ENCODE measurements around the gene EMID1. TPM values are rescaled to one million over a fixed set of nuclear protein-coding genes. Genes with fewer than 3 reads are reported as not detected.
"Not testable (repeated sequence)": the region's sequence is repeated elsewhere in the genome, so short reads cannot be mapped to it uniquely, and the experiment has no call there.

Gene EMID1
- polyA plus RNA-seq, 1 of the 3 experiments (the other 2 are of a cell fraction), result 1.1 TPM

- no peaks in the 10 kb centered on the region for H3F3A ChIP-seq (replicated peaks; ENCODE audit: insufficient read depth)
- no peaks in the 10 kb centered on the region for H3K4me1 ChIP-seq (ENCODE audit: control insufficient read depth in 1 of 2, insufficient read depth in 2 of 2, low read depth in 1 of 2, low read length in 1 of 2)
- TF ChIP-seq RXRA (IDR thresholded peaks at IDR 0.05; ENCODE audit: borderline replicate concordance, low read depth) (no peak), RAD21 (IDR thresholded peaks at IDR 0.05; ENCODE audit: low read length) (no peak), FOXJ3 (CRISPR knock-in tag; IDR thresholded peaks at IDR 0.05) (no peak), EP300 (IDR thresholded peaks at IDR 0.05; ENCODE audit: borderline replicate concordance in 1 of 2, low read depth in 1 of 2, low read length in 1 of 2) (no peak), TAF1 (IDR thresholded peaks at IDR 0.05; ENCODE audit: borderline replicate concordance, low read depth, low read length) (no peak), SMC3 (IDR thresholded peaks at IDR 0.05; ENCODE audit: low read depth, low read length) (no peak), NFIC (IDR thresholded peaks at IDR 0.05; ENCODE audit: borderline replicate concordance) (no peak)
- no peaks in the 10 kb centered on the region for H3K9me3 ChIP-seq
- no peak overlapping the region for H3K4me3 ChIP-seq (ENCODE audit: low read depth in 2 of 2, low read length in 1 of 2)
- no peak overlapping the region for H3K4me2 ChIP-seq
- no peaks in the 10 kb centered on the region for H3K27me3 ChIP-seq (ENCODE audit: insufficient read depth)
- peak; percentile 25 for DNase-seq
- no peaks in the 10 kb centered on the region for H3K79me2 ChIP-seq (ENCODE audit: insufficient read depth)
- WGBS (ENCODE audit: low lambda C conversion rate), result 71% methylated on average over 11 of the region's 13 CpGs
- H3K36me3 ChIP-seq (replicated peaks in 1 of 2; ENCODE audit: control insufficient read depth in 1 of 2, insufficient read depth in 2 of 2, low read length in 1 of 2), result no peaks in the 10 kb centered on the region
- H3K9me2 ChIP-seq, result no peaks in the 10 kb centered on the region
- H2AFZ ChIP-seq (ENCODE audit: low read depth), result no peak overlapping the region
- CTCF ChIA-PET, result interaction anchor here (0.6 to 1.9 kb wide), 5 partner anchors 10 to 28 kb away, joined by 3 to 9 read pairs (median 3); partner anchors contain the start of gene EMID1
- H4K20me1 ChIP-seq (ENCODE audit: insufficient read depth), result no peaks in the 10 kb centered on the region
- H3K27ac ChIP-seq (ENCODE audit: low read depth in 2 of 2, low read length in 1 of 2), result no peak overlapping the region
- POLR2A ChIA-PET, result interaction anchor here (0.9 kb wide), 1 partner anchor 28 kb away, joined by 3 read pairs; no protein-coding TSS in a partner anchor
- H3K9ac ChIP-seq, result no peak overlapping the region
These were observed 12.4 kb downstream of the EMID1 start for GRCh38 chr22:29217827-29218757.

DNA sequence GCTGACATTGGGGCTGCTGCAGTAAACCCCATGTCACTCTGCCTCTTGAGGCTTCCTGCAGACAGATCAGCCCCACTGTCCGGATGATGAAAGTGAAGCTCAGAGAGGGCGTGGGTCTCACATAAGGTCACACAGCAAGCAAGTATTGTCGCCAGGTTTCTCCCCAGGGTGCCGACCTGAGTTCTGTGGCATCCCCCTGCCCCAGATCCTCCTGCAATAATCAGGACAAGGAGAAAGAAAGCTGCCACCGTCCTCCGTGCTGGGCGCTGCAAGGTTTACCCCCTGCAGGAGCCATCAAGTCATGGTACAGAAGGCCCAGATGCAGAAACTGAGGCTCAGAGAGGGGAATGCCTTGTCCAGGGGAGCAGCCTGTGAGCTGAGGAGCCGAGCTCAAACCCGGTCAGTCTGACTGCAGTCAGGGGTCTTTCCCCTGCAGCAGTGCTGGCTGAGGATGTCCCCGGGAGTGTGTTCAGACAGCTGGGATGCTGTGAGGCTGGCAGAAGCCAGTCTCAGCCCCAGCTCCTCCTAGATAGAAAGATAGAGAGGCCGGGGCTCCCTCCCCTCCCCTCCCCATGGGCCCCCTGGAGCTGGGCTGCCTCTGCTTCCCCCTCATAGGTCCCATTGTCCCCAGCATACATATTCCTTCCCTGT is 13.2 kb downstream of the EMID1 start:
- ChIA-PET POLR2A (interaction anchor here (0.9 kb wide), 1 partner anchor 29 kb away, joined by 3 read pairs; no protein-coding TSS in a partner anchor), CTCF (interaction anchor here (0.7 to 1.9 kb wide), 5 partner anchors 14 to 27 kb away, joined by 3 to 9 read pairs (median 3); partner anchors contain the start of gene EMID1)
- Histone ChIP-seq H3K9ac (no peak overlapping the region), H3K4me2 (no peak overlapping the region), H3K27ac (ENCODE audit: low read depth in 2 of 2, low read length in 1 of 2) (no peak overlapping the region), H3K9me2 (no peaks in the 10 kb centered on the region), H3F3A (replicated peaks; ENCODE audit: insufficient read depth) (no peaks in the 10 kb centered on the region), H3K9me3 (no peaks in the 10 kb centered on the region), H3K4me3 (ENCODE audit: low read depth in 2 of 2, low read length in 1 of 2) (no peak overlapping the region), H3K27me3 (ENCODE audit: insufficient read depth) (no peaks in the 10 kb centered on the region), H4K20me1 (ENCODE audit: insufficient read depth) (no peaks in the 10 kb centered on the region), H3K4me1 (ENCODE audit: control insufficient read depth in 1 of 2, insufficient read depth in 2 of 2, low read depth in 1 of 2, low read length in 1 of 2) (no peaks in the 10 kb centered on the region), H3K36me3 (replicated peaks in 1 of 2; ENCODE audit: control insufficient read depth in 1 of 2, insufficient read depth in 2 of 2, low read length in 1 of 2) (no peaks in the 10 kb centered on the region), H2AFZ (ENCODE audit: low read depth) (no peak overlapping the region), H3K79me2 (ENCODE audit: insufficient read depth) (no peaks in the 10 kb centered on the region)
- TF ChIP-seq RFX5 (IDR thresholded peaks at IDR 0.05; ENCODE audit: low read length) (no peak), ZBTB33 (IDR thresholded peaks at IDR 0.05; ENCODE audit: borderline replicate concordance, low read depth) (no peak), JUND (IDR thresholded peaks at IDR 0.05) (no peak), TCF12 (IDR thresholded peaks at IDR 0.05) (no peak), TAF1 (IDR thresholded peaks at IDR 0.05; ENCODE audit: borderline replicate concordance, low read depth, low read length) (no peak), MAX (IDR thresholded peaks at IDR 0.05; ENCODE audit: low read depth) (no peak)
- TF ChIP-seq, protein P1, sequence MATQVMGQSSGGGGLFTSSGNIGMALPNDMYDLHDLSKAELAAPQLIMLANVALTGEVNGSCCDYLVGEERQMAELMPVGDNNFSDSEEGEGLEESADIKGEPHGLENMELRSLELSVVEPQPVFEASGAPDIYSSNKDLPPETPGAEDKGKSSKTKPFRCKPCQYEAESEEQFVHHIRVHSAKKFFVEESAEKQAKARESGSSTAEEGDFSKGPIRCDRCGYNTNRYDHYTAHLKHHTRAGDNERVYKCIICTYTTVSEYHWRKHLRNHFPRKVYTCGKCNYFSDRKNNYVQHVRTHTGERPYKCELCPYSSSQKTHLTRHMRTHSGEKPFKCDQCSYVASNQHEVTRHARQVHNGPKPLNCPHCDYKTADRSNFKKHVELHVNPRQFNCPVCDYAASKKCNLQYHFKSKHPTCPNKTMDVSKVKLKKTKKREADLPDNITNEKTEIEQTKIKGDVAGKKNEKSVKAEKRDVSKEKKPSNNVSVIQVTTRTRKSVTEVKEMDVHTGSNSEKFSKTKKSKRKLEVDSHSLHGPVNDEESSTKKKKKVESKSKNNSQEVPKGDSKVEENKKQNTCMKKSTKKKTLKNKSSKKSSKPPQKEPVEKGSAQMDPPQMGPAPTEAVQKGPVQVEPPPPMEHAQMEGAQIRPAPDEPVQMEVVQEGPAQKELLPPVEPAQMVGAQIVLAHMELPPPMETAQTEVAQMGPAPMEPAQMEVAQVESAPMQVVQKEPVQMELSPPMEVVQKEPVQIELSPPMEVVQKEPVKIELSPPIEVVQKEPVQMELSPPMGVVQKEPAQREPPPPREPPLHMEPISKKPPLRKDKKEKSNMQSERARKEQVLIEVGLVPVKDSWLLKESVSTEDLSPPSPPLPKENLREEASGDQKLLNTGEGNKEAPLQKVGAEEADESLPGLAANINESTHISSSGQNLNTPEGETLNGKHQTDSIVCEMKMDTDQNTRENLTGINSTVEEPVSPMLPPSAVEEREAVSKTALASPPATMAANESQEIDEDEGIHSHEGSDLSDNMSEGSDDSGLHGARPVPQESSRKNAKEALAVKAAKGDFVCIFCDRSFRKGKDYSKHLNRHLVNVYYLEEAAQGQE (IDR thresholded peaks at IDR 0.05; ENCODE audit: low read depth, low read length), result no peak
- peak; percentile 26 for DNase-seq
- WGBS (ENCODE audit: low lambda C conversion rate), result 76% methylated on average over 9 of the region's 11 CpGs

- not testable (repeated sequence) for H3K9me3 ChIP-seq; H3K4me2 ChIP-seq; H3K9me2 ChIP-seq; H3F3A ChIP-seq (replicated peaks; ENCODE audit: insufficient read depth); H3K36me3 ChIP-seq (replicated peaks in 1 of 2; ENCODE audit: control insufficient read depth in 1 of 2, insufficient read depth in 2 of 2, low read length in 1 of 2); H3K79me2 ChIP-seq (ENCODE audit: insufficient read depth); H2AFZ ChIP-seq (ENCODE audit: low read depth); H3K27ac ChIP-seq (ENCODE audit: low read depth in 2 of 2, low read length in 1 of 2); H3K4me3 ChIP-seq (ENCODE audit: low read depth in 2 of 2, low read length in 1 of 2); H3K9ac ChIP-seq; H4K20me1 ChIP-seq (ENCODE audit: insufficient read depth); H3K4me1 ChIP-seq (ENCODE audit: control insufficient read depth in 1 of 2, insufficient read depth in 2 of 2, low read depth in 1 of 2, low read length in 1 of 2); DNase-seq; H3K27me3 ChIP-seq (ENCODE audit: insufficient read depth)
- ChIA-PET POLR2A (interaction anchor here (0.9 kb wide), 1 partner anchor 30 kb away, joined by 3 read pairs; no protein-coding TSS in a partner anchor), CTCF (interaction anchor here (0.7 to 1.9 kb wide), 5 partner anchors 10 to 26 kb away, joined by 3 to 9 read pairs (median 3); partner anchors contain the start of gene EMID1)
- 60% methylated on average over 2 of the region's 2 CpGs for WGBS (ENCODE audit: low lambda C conversion rate)
These were observed 13.7 kb downstream of the EMID1 start for GRCh38 chr22:29219409-29219782.
